GF-D8 (cell line): Measurements from ENCODE around the gene WASL.
"Not testable (repeated sequence)": the region's sequence is repeated elsewhere in the genome, so short reads cannot be mapped to it uniquely, and the experiment has no call there.

Experiments
- DNase-seq: peaks from one replicate; lab custom pipeline; 2025; lab: John Stamatoyannopoulos, UW

The WASL gene

DNA sequence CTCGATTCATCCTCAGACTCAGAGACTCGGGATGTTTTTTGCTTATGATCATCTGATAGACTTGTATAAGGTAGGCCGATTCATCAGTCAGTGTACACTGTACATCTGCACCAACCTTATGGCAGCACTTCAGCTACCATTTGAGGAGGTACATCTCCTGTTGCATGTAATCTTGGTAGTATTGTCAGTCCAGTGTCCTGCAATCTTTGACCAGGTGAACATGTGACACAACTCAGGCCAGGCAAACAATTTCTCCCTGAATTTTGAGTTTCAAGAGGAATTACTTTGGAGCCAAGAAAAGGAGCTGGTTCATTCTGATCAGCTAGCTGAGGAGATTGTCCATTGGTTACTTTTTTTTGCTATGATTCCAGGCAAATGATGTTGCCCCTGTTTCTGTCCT is 19.7 kb upstream of the WASL start:
- DNase-seq: no peak

DNA sequence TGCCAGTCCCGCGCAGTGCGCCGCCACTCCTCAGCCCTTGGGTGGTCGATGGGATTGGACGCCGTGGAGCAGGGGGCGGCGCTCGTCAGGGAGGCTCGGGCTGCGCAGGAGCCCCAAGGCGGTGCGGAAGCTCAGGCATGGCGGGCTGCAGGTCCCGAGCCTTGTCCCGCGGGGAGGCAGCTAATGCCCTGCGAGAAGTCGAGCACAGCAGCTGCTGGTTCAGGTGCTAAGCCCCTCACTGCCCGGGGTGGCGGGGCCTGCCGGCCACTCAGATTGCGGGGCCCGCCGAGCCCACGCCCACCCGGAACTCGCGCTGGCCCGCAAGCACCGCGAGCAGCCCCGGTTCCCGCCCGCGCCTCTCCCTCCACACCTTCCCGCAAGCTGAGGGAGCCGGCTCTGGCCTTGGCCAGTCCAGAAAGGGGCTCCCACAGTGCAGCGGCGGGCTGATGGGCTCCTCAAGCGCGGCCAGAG is 14.4 kb upstream of the WASL start:
- no peak for DNase-seq

DNA sequence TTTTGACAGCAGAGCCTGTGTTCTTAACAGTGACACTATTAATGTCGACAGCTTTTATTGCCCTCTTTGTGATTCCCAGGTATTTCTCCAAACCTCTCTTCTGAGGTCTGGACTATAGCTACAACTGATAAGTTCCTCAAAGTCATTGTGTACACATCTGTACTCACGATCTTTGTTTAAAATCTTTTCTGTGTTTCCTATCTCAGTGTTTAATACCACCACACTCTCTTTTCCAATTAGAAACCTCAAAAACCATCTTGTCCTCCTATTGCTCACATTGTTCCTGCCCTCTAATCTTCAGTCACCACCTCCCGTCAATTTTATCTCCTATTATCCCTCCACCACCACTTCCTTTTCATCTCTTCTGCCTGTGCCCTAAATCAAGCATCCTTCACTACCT is 12.9 kb upstream of the WASL start:
- DNase-seq: no peak

GRCh38 chr7:123757095-123757494 is 8.3 kb upstream of the WASL start:
- DNase-seq: no peak

GRCh38 chr7:123755338-123755737 is 6.5 kb upstream of the WASL start:
- DNase-seq: no peak

DNA sequence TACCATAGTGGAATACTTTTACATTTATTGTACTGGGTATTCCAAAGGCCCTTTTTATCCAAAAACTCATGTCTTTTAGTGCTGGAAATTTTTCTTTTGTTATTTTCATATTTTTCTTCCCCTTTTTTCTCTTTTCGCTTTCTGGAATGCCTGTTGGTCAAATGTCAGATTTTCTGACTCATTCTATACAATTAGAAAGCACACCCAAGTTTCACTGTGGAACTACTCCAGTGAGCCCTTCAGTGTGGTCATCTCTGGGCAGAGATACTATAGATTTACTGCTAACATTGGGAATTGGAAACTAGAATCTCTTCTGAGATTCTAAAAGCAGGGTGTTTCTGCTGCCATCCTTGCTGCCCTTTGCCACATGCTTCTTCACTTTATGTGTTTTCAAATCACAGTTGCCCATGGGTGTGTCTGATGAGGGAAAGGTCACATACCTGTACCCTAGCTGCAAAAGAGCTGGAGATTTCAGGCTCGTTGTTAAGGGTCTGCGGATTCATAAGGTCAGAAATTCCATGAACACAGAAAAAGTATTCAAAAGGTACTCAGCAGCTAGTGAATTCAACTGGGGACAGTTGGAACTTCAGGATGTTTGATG is 5.6 kb upstream of the WASL start:
- no peak for DNase-seq

DNA sequence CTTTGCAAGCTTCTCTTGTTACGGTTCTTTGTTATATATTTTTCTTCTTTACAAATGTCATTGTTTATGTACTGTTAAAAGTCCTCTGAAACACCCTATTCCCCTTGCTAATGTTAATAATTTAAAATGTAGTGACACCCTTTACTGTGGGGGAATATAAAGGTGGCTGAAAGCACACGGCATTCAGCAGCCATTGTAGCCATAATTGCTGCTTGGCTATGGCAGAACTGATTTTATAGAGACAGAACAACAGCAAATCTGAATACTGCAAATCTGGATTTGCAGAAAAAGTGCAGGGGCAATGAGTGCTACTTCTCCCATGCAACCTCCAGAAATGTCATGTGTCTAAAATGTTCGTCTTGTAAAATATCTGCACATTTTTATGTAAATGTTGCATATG is 3.7 kb upstream of the WASL start:
- DNase-seq: no peak

DNA sequence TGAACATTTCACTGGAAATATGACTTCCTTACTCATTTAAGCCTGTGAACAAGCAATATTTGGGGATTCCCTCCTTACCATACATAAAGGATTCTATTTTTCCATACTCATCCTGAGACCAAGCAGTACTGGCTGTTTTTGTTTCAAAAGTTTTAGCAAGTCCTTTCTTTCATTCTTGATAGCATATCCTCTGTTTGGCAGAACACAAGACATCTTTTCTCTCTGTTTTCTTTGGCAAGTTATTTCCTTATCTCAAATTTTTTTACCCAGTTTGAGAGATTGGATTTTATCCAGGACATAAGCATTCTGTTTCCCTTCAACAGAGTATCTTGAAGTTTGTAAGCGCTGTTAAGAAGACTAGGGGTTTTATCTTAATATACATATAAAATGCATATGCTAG is 3.0 kb upstream of the WASL start:
- no peak for DNase-seq

GRCh38 chr7:123750389-123751230 is 1.8 kb upstream of the WASL start:
- no peak for DNase-seq

DNA sequence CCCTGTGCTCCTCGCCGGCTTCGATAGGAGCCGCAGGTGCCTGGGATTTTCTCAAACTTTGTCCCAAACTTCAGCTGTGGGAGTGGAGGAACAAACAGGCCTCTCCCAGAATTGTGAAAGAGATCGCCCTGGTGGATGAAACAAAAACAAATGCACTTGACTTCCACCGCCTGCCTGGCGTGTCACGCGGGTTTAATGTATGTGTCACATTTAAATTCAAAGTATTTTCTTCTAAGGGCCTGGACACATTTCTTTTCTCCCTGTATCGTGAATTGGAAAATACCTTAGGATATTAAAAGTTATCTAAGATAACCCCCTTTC is 694 bp upstream of the WASL start:
- no peak for DNase-seq

DNA sequence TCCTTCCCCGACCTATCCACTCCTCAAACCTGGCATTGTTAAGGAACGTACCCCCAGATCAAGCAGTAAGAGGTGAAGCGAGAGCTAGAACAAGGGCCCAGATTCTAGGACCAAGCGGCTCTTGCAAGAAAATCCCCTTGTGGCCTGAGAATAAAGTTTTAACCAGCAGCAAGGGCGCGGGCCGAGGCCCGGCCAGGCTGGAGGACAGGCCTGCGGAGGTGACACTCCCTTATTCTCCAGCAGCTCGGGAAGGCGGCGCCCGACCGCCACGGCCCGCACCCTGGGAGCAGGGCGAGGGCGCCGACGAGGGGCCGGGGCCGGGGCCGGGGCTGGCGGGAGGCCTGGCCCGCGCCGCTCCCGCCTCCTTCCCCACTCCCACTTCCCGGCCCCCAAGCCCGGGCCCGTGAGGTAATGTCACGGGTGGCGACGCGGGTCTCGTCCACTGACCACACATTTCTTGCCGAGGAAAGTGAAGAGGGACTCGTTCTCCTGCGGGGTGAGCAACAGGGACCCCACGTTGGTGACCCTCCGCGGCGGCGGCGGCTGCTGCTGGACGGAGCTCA is 551 bp downstream of the WASL start:
- DNase-seq: no peak

GRCh38 chr7:123747620-123748141 is 1.1 kb downstream of the WASL start:
- peak; percentile 68 for DNase-seq

GRCh38 chr7:123746931-123747488 is 1.8 kb downstream of the WASL start:
- DNase-seq: no peak

GRCh38 chr7:123746055-123746454 is 2.7 kb downstream of the WASL start:
- no peak for DNase-seq

DNA sequence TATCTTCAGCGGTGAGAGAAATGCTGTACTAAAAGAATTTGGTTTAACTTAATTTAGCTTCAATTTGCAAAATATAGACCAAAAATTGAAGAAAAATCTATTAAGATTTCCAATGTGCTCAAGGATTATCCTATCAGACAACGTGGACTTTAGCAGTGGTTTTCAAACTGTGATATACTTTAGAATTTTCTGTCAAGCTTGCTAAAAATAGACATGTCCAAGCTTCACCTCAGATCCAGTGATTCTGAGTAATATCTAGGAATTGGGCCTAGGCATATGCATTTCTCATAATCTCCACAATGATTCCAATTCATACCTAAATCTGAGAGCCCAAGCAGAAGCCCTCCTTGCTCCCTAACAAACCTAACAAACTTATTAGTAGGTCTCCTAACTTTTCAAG is 3.4 kb downstream of the WASL start:
- DNase-seq: no peak

GRCh38 chr7:123744416-123744815 is 4.4 kb downstream of the WASL start:
- no peak for DNase-seq

GRCh38 chr7:123741940-123742339 is 6.9 kb downstream of the WASL start:
- no peak for DNase-seq

DNA sequence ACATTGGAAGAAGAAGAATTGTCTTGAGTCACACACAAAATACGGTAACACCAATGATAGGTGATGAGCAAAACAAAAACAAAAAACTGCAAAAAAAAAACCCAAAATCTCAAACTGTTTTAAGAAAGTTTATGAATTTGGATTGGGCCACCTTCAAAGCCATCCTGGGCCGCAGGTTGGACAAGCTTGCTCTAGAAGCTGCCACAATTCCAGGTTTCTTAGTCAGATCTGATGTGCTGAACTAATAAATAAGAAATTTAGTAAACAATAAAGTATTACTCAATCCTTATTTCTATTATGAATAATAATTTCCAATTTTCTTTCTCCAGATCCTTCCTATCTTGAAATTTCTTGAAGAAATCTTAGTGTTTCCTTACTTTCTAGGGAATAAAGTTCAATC is 10.0 kb downstream of the WASL start:
- no peak for DNase-seq

DNA sequence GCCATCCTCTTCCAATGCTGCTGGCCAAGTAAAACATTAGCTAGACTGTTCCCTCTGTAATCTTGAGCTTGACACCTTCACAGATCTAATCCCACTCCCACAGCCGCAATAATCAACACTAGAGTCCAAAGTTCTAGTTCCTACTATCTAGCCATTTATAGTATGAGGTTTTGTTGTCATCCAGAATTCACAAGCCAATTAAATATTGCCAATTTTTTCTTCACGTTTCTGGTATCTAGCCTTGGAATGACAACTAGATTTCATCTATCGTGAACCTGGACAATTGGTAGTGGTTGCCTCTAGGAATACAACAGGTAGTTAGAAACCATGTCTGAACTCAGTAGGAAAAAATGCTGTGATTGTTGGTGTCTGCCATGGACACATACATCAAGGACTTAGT is 10.4 kb downstream of the WASL start:
- no peak for DNase-seq

- DNase-seq: not testable (repeated sequence)
These were observed 11.6 kb downstream of the WASL start for GRCh38 chr7:123737168-123737674.

DNA sequence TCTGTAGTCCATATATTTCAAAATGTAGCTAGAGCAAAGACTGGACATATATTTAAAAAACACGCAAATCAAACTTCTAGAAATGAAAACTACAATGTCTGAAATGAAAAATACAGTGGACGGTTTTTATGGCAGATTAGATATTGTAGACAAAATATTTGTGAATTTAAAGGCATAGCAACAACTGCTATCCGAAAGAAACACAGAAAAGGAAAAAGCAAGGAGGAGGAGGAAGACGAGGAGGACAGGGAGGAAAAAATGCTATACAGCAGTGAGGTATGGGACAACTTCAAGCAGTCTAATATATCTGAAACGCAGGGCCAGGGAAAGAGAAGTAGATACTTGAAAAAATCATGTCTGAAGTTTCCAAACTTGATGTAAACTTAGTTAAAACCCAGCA is 13.3 kb downstream of the WASL start:
- DNase-seq: no peak

- no peak for DNase-seq
These were observed 14.3 kb downstream of the WASL start for GRCh38 chr7:123734498-123734897.
